ENCODE measurements around the gene NELFA. TPM values are rescaled to one million over a fixed set of nuclear protein-coding genes. Genes with fewer than 3 reads are reported as not detected.
"Not testable (repeated sequence)": the region's sequence is repeated elsewhere in the genome, so short reads cannot be mapped to it uniquely, and the experiment has no call there.

NELFA gene
- polyA plus RNA-seq, 1 donor (not counting 4 experiments of a cell fraction or from before 2014, with no cell fraction given) = 9.9 TPM

- Histone ChIP-seq H3K9ac (ENCODE audit: control insufficient read depth, extremely low read depth, insufficient read depth, low read length) (no peak overlapping the region), H3K4me2 (ENCODE audit: control insufficient read depth, extremely low read depth, insufficient read depth, low read depth, low read length) (no peak overlapping the region), H3K9me1 (ENCODE audit: control insufficient read depth, extremely low read depth, insufficient read depth, low read length) (no peaks in the 10 kb centered on the region), H3K4me1 (ENCODE audit: control insufficient read depth, extremely low read depth, insufficient read depth, low read length) (peaks cover 17% of the 10 kb centered on the region), H3K4me3 (ENCODE audit: control insufficient read depth in 2 of 3, extremely low read depth in 1 of 3, insufficient read depth in 2 of 3, low read depth in 1 of 3, low read length in 3 of 3) (no peak overlapping the region), H2AFZ (ENCODE audit: control insufficient read depth, low read length) (no peak overlapping the region), H3K27ac (ENCODE audit: control insufficient read depth, insufficient read depth, low read length) (no peak overlapping the region), H3K79me2 (ENCODE audit: control insufficient read depth, insufficient read depth, low read length) (peaks cover 63% of the 10 kb centered on the region), H4K20me1 (ENCODE audit: control insufficient read depth, extremely low read depth, insufficient read depth, low read length) (no peaks in the 10 kb centered on the region), H3K9me3 (ENCODE audit: control insufficient read depth, low read depth, low read length) (no peaks in the 10 kb centered on the region), H3K36me3 (ENCODE audit: control insufficient read depth in 2 of 2, extremely low read depth in 1 of 2, insufficient read depth in 2 of 2, low read length in 2 of 2) (peaks cover 0 to 4% of the 10 kb centered on the region in 2 experiments), H3K27me3 (ENCODE audit: control insufficient read depth, extremely low read depth, insufficient read depth, low read length) (no peaks in the 10 kb centered on the region)
- FAIRE-seq = no peak
- dilution Hi-C loops (cut with MboI; ENCODE audit: extremely low pct_ligation_motif_present, low sequenced_read_pairs) = no loop called here
- no peak for TF ChIP-seq CTCF (optimal IDR thresholded peaks at IDR 0.05 in 1 of 3, IDR thresholded peaks at IDR 0.05 in 1 of 3, conservative IDR thresholded peaks at IDR 0.05 in 1 of 3; ENCODE audit: extremely low read depth in 1 of 3, insufficient read depth in 2 of 3, low read length in 3 of 3)
- TF ChIP-seq EZH2 (IDR thresholded peaks at IDR 0.05; ENCODE audit: low read length) = no peak
- DNase-seq (ENCODE audit: low read depth, low spot score) = no peak
Observed at GRCh38 chr4:2006367-2006766, 2.4 kb downstream of the NELFA start.

- H4K20me1 ChIP-seq (ENCODE audit: control insufficient read depth, extremely low read depth, insufficient read depth, low read length); H3K9me1 ChIP-seq (ENCODE audit: control insufficient read depth, extremely low read depth, insufficient read depth, low read length); H3K4me3 ChIP-seq (ENCODE audit: control insufficient read depth in 2 of 3, extremely low read depth in 1 of 3, insufficient read depth in 2 of 3, low read depth in 1 of 3, low read length in 3 of 3); FAIRE-seq; H3K27ac ChIP-seq (ENCODE audit: control insufficient read depth, insufficient read depth, low read length); H3K9ac ChIP-seq (ENCODE audit: control insufficient read depth, extremely low read depth, insufficient read depth, low read length); dilution Hi-C loops (cut with MboI; ENCODE audit: extremely low pct_ligation_motif_present, low sequenced_read_pairs); H3K27me3 ChIP-seq (ENCODE audit: control insufficient read depth, extremely low read depth, insufficient read depth, low read length); H3K4me2 ChIP-seq (ENCODE audit: control insufficient read depth, extremely low read depth, insufficient read depth, low read depth, low read length); H2AFZ ChIP-seq (ENCODE audit: control insufficient read depth, low read length); DNase-seq (ENCODE audit: low read depth, low spot score); H3K36me3 ChIP-seq (ENCODE audit: control insufficient read depth in 2 of 2, extremely low read depth in 1 of 2, insufficient read depth in 2 of 2, low read length in 2 of 2); H3K9me3 ChIP-seq (ENCODE audit: control insufficient read depth, low read depth, low read length): not testable (repeated sequence)
- Histone ChIP-seq H3K4me1 (ENCODE audit: control insufficient read depth, extremely low read depth, insufficient read depth, low read length) (peaks cover 13% of the 10 kb centered on the region), H3K79me2 (ENCODE audit: control insufficient read depth, insufficient read depth, low read length) (peaks cover 86% of the 10 kb centered on the region)
Observed at GRCh38 chr4:2003361-2003760, 5.4 kb downstream of the NELFA start.

GRCh38 chr4:1999308-1999707 is 9.5 kb downstream of the NELFA start:
- H4K20me1 ChIP-seq (ENCODE audit: control insufficient read depth, extremely low read depth, insufficient read depth, low read length); dilution Hi-C loops (cut with MboI; ENCODE audit: extremely low pct_ligation_motif_present, low sequenced_read_pairs); H3K9me3 ChIP-seq (ENCODE audit: control insufficient read depth, low read depth, low read length); H2AFZ ChIP-seq (ENCODE audit: control insufficient read depth, low read length); H3K36me3 ChIP-seq (ENCODE audit: control insufficient read depth in 2 of 2, extremely low read depth in 1 of 2, insufficient read depth in 2 of 2, low read length in 2 of 2); H3K27me3 ChIP-seq (ENCODE audit: control insufficient read depth, extremely low read depth, insufficient read depth, low read length); H3K9me1 ChIP-seq (ENCODE audit: control insufficient read depth, extremely low read depth, insufficient read depth, low read length); H3K4me1 ChIP-seq (ENCODE audit: control insufficient read depth, extremely low read depth, insufficient read depth, low read length); FAIRE-seq; H3K27ac ChIP-seq (ENCODE audit: control insufficient read depth, insufficient read depth, low read length); H3K4me2 ChIP-seq (ENCODE audit: control insufficient read depth, extremely low read depth, insufficient read depth, low read depth, low read length); DNase-seq (ENCODE audit: low read depth, low spot score); H3K9ac ChIP-seq (ENCODE audit: control insufficient read depth, extremely low read depth, insufficient read depth, low read length); H3K4me3 ChIP-seq (ENCODE audit: control insufficient read depth in 2 of 3, extremely low read depth in 1 of 3, insufficient read depth in 2 of 3, low read depth in 1 of 3, low read length in 3 of 3): not testable (repeated sequence)
- peaks cover 86% of the 10 kb centered on the region for H3K79me2 ChIP-seq (ENCODE audit: control insufficient read depth, insufficient read depth, low read length)

Data from keratinocyte (primary cell).